ENCODE results near the gene SCAP. TPM values are rescaled to one million over a fixed set of nuclear protein-coding genes. Genes with fewer than 3 reads are reported as not detected.

SCAP gene
- total RNA-seq, 1 experiment from 2014 or later: 67.6 TPM

DNA sequence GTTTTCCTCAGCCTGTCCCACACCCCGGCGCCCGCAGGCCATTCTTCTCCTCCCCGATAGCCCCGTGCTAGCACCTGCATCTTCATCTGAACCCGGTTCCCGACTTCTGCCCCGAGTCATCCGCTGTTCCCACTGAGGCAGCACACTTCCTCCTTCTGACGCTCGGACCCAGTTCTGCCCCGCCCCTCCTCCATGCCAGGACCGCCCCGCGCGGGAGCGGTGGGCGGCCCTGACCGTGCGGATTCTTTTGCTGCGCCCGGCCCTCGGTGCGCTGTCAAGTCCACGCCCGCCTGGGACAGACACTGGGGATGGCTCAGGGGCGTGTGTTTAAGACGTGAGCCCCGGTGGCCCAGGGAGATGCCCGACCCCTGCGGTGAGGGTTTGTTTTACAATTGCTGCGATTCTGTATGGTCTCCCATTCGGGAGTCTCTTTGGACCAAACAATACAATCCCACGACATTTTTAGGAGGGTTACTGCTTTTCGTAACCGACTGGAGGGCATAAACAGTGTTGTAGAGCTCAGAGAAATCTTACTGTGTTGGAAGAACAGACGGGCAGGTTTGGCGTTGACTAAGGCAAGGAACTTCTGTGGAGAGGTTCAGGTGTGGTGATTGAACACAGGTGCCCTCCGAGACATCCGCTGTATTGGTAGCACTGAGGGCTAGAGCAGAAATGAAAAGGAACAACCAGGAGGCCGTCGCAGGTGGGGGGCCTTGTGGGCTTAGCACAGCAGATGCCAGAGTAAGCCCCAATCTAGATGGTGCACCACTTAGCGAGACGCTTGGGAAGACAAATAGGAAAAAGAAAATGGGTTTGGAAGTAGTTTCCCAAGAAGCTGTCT, 94.2 kb downstream of the SCAP start:
- POLR2A ChIA-PET: interaction anchor here (0.9 to 1.5 kb wide), 4 partner anchors 10 to 446 kb away, joined by 4 to 7 read pairs (median 4); no protein-coding TSS in a partner anchor
- H3K79me2 ChIP-seq (ENCODE audit: insufficient read depth, low read length): peaks cover 69% of the 10 kb centered on the region
- intact Hi-C loops (cut with micrococcal nuclease): loop anchor here (1.0 kb wide), 1 partner anchor 95 kb away; no protein-coding TSS in a partner anchor

DNA sequence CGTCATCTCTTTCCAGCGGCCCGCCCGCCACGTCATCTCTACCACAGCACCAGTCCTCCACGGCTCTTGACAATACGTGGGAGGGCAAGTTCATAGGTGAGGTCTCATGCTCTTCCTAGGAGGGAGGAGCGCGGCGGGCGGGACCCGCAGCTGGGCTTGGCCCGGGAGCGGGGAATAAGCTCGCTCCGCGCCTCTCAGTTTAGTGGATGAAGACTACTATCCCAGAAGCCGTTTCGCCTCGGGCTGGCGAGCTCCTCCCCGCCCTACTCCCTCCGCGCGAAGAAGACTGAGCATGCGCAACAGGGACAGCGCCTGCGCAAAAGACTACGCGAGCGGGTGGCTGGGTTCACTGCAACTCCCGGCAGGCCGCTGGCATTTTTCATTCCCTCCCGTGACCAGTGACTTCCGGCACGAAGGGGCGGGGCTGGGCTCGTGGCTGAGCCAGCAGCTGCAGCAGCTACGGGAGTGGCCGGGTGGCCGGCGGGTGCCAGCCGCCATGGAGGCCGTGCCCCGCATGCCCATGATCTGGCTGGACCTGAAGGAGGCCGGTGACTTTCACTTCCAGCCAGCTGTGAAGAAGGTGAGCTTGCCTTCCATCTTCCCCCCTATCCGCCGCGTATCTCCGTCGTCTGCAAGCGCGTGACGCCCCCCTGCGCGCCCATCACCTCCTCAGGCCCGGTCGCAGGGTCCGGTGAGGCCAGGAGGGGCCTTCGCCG, 95.0 kb downstream of the SCAP start, which contains the start of gene PTPN23:
PTPN23 (plus strand) TSS at position 421 of the 716 bp plus-strand sequence; CDS start at position 497, 76 bp downstream.
- Histone ChIP-seq H3K4me3 (replicated peaks in 1 of 2; ENCODE audit: low read depth in 1 of 2, low read length in 2 of 2) (peak within 1 kb of the TSS; percentile 87 to 97), H3K9me3 (ENCODE audit: control insufficient read depth in 1 of 2, insufficient read depth in 1 of 2, low read depth in 1 of 2, low read length in 2 of 2) (no peaks in the 10 kb centered on the region), H3K36me3 (ENCODE audit: control insufficient read depth in 1 of 2, insufficient read depth in 2 of 2, low read length in 2 of 2) (no peaks in the 10 kb centered on the region), H4K20me1 (ENCODE audit: insufficient read depth) (no peaks in the 10 kb centered on the region), H3K79me2 (ENCODE audit: insufficient read depth, low read length) (peaks cover 61% of the 10 kb centered on the region), H3K9me2 (ENCODE audit: insufficient read depth) (no peaks in the 10 kb centered on the region), H3K4me1 (ENCODE audit: control insufficient read depth in 1 of 2, insufficient read depth in 2 of 2, low read length in 2 of 2) (peaks cover 9 to 25% of the 10 kb centered on the region in 2 experiments), H3K9ac (ENCODE audit: low read length) (peak within 1 kb of the TSS; percentile 94), H3K4me2 (ENCODE audit: low read length) (peak within 1 kb of the TSS; percentile 88), H3K27me3 (ENCODE audit: insufficient read depth, low read length) (no peaks in the 10 kb centered on the region), H2AFZ (ENCODE audit: low read depth, low read length, poor library complexity, severe bottlenecking) (no peak within 1 kb of the TSS), H3K27ac (ENCODE audit: low read depth, low read length) (peak within 1 kb of the TSS; percentile 83)
- RAD21 ChIA-PET (ENCODE audit: low non-redundant PET in 1 of 2, low total read pairs in 2 of 2, uncharacterized antibody in 2 of 2, unreplicated experiment in 2 of 2): no interaction called here
- DNase-seq (ENCODE audit: low read depth, low spot score): peak; percentile 97
- peak; percentile 78 for ATAC-seq
- no TSS peak for BruUV-seq (replicated peaks)
- POLR2A ChIA-PET: interaction anchor here (0.7 to 1.5 kb wide), 11 partner anchors 8 to 445 kb away, joined by 3 to 7 read pairs (median 4); no protein-coding TSS in a partner anchor
- intact Hi-C loops (cut with micrococcal nuclease): loop anchor here (1.0 kb wide), 1 partner anchor 96 kb away; no protein-coding TSS in a partner anchor
- CTCF ChIA-PET: interaction anchor here (0.6 to 1.1 kb wide), 2 partner anchors 40 to 141 kb away, joined by 3 to 4 read pairs; no protein-coding TSS in a partner anchor
- no peak for TF ChIP-seq TCF7L2 (IDR thresholded peaks at IDR 0.05; ENCODE audit: borderline replicate concordance, extremely low read depth, insufficient read depth, insufficient read length)
- peak; percentile 76 for TF ChIP-seq YY1 (IDR thresholded peaks at IDR 0.05; ENCODE audit: extremely low read depth, insufficient replicate concordance, low read depth, low read length)
- peak; percentile 13 for TF ChIP-seq POLR2A (IDR thresholded peaks at IDR 0.05; ENCODE audit: borderline replicate concordance, extremely low read depth, insufficient read depth, insufficient read length)
- peak; percentile 76 for TF ChIP-seq ZFX (IDR thresholded peaks at IDR 0.05)
- peak; percentile 94 for TF ChIP-seq POLR2AphosphoS5 (IDR thresholded peaks at IDR 0.05; ENCODE audit: low read depth, low read length)
- TF ChIP-seq, protein P1, sequence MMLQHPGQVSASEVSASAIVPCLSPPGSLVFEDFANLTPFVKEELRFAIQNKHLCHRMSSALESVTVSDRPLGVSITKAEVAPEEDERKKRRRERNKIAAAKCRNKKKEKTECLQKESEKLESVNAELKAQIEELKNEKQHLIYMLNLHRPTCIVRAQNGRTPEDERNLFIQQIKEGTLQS (IDR thresholded peaks at IDR 0.05): no peak
- TF ChIP-seq SIN3A (IDR thresholded peaks at IDR 0.05; ENCODE audit: low read depth): no peak
- TF ChIP-seq ZBTB33 (IDR thresholded peaks at IDR 0.05; ENCODE audit: extremely low read depth, insufficient replicate concordance, low read length): peak; percentile 8

More for the DNA sequence above, 94.2 kb downstream of the SCAP start:
- H3K9ac ChIP-seq (ENCODE audit: low read length): peak overlapping the region; percentile 94
- H3K4me2 ChIP-seq (ENCODE audit: low read length): peak overlapping the region; percentile 88
- no TSS peak for BruUV-seq (replicated peaks)
- H4K20me1 ChIP-seq (ENCODE audit: insufficient read depth): no peaks in the 10 kb centered on the region
- ChIA-PET CTCF (interaction anchor here (1.1 kb wide), 1 partner anchor 39 kb away, joined by 4 read pairs; no protein-coding TSS in a partner anchor), RAD21 (ENCODE audit: low non-redundant PET in 1 of 2, low total read pairs in 2 of 2, uncharacterized antibody in 2 of 2, unreplicated experiment in 2 of 2) (no interaction called here)
- H3K4me1 ChIP-seq (ENCODE audit: control insufficient read depth in 1 of 2, insufficient read depth in 2 of 2, low read length in 2 of 2): peaks cover 9 to 25% of the 10 kb centered on the region in 2 experiments
- no peaks in the 10 kb centered on the region for H3K9me3 ChIP-seq (ENCODE audit: control insufficient read depth in 1 of 2, insufficient read depth in 1 of 2, low read depth in 1 of 2, low read length in 2 of 2)
- H3K9me2 ChIP-seq (ENCODE audit: insufficient read depth): no peaks in the 10 kb centered on the region
- peak overlapping the region; percentile 87 to 97 for H3K4me3 ChIP-seq (replicated peaks in 1 of 2; ENCODE audit: low read depth in 1 of 2, low read length in 2 of 2)
- peak; percentile 80 for ATAC-seq
- H3K27ac ChIP-seq (ENCODE audit: low read depth, low read length): peak overlapping the region; percentile 83
- TF ChIP-seq POLR2A (IDR thresholded peaks at IDR 0.05; ENCODE audit: borderline replicate concordance, extremely low read depth, insufficient read depth, insufficient read length): peak; percentile 25
- no peak for TF ChIP-seq JUND (IDR thresholded peaks at IDR 0.05)
- peak; percentile 64; the same call in 1 of the 2 replicates for TF ChIP-seq POLR2AphosphoS5 (IDR thresholded peaks at IDR 0.05; ENCODE audit: low read depth, low read length)
- TF ChIP-seq TCF7L2 (IDR thresholded peaks at IDR 0.05; ENCODE audit: borderline replicate concordance, extremely low read depth, insufficient read depth, insufficient read length): peak; percentile 24
- TF ChIP-seq, protein P1 (IDR thresholded peaks at IDR 0.05): no peak
- TF ChIP-seq YY1 (IDR thresholded peaks at IDR 0.05; ENCODE audit: extremely low read depth, insufficient replicate concordance, low read depth, low read length): peak; percentile 22
- TF ChIP-seq ZFX (IDR thresholded peaks at IDR 0.05): 0 out of 2 replicates have a peak, but pooled peaks have one; percentile 31
- H2AFZ ChIP-seq (ENCODE audit: low read depth, low read length, poor library complexity, severe bottlenecking): no peak overlapping the region
- peak; percentile 70 for DNase-seq (ENCODE audit: low read depth, low spot score)
- H3K27me3 ChIP-seq (ENCODE audit: insufficient read depth, low read length): no peaks in the 10 kb centered on the region
- no peaks in the 10 kb centered on the region; a peak in 1 of 4 replicates for H3K36me3 ChIP-seq (ENCODE audit: control insufficient read depth in 1 of 2, insufficient read depth in 2 of 2, low read length in 2 of 2)

All from HCT116 (cell line).